HG02623 (cell line): ENCODE results near the gene MCL1.
"Not testable (repeated sequence)": the region's sequence is repeated elsewhere in the genome, so short reads cannot be mapped to it uniquely, and the experiment has no call there.

Source experiments
- ATAC-seq: cut with Tn5 transposase; IDR thresholded peaks from one replicate; pipeline ENCODE4 v1.9.1; 2021; ENCODE audit warnings: moderate library complexity; ENCODE audit not compliant: unreplicated experiment

The MCL1 gene

DNA sequence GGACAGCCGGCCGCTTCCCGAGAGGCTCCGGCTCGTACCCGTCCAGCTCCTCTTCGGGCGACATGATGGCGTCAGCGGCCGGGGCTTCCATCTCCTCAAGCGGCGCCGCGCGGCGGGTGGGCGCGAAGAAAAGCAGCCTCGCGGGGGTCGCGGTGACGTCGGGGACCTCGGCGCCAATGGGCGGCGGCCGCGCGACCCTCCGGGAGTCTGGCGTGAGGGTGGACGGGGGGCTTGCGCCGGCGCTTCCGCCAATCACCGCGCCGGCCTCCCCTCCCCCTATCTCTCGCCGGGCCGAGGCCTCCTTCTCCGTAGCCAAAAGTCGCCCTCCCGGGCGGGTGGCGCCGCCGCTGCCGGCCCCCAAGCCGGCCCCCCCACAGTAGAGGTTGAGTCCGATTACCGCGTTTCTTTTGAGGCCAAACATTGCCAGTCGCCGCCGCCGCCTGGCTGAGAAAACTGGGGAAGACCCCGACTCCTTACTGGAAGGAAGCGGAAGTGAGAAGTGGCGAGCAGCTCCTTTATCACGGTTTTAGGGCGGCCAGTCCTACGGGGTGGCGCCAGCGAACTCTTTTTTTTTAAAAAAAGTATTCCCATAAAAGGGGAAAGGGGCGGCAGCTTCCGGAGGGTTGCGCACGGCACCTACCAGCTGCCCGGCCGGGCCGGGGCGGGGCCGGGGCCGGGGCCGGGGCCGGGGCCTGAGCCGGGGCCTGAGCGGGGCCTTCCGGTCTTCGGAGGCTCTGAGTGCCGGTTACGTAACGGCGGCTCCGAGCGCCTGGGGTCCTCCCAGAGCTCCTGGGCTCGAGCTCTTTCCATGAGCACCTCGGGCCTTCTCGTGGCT lies at the start of gene MCL1:
Gene MCL1 (minus strand): TSS at position 501 of the 835 bp plus-strand sequence. CDS start 80 bp downstream, at position 421.
- peak; percentile 87 for ATAC-seq

DNA sequence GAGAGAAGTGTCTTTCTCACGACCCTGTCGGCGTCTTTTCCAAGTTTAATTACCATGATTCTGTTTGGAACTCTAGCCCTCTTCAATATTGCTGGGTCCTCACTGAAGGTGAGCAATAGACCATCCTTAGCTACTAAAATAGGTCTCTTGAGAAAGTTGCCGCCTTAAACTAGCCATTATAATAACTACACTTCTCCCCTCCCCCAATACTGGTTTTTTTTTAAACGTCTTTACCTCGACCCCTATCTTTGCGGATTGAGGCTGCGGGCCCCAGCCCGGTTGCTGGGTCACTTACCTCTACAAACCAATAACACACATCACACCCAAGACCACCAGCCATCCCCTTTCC lies 49.3 kb upstream of the MCL1 start:
- no peak for ATAC-seq

DNA sequence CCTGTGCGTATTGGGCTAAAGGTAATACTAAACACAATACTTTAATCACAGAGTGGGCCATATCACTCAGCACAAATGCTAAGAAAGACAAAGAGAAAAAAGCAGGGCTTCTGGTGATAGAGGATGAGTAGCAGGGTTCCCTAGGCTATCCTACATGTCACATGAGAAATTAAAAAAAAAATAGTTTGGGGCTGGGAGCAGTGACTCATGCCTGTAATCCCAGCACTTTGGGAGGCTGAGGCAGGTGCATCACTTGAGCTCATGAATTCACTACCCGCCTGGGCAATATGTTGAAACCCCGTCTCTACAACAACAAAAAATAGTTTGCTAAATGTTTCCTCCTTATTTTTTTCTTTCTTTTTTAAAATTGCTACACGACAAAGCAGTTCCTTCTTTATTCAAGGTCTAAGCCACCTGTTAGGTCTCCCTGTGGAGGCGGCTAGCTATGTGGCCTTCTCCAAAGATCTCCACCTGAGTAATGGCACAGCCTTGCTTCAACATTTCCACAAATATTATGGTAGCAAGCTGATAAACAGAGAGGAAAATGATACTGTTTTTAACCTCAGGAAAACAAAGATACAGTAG lies 48.5 kb upstream of the MCL1 start:
- no peak for ATAC-seq

DNA sequence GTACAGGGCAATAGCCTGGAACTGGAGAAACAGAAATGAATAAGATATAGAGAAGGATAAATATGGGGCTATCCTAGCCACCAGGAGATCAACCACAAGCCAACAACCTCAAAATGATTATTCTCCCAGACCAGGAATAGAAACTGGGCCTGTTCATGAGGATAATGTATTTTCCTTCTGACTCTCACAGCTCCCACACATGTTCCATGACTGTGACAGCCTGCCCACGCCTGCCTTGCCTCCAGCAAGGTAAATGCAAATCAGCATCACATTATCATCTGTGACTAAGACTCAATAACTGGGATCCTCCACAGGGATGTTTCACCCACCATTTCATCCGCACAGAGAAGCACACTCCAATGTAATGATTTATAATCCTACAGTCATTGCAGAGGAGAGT lies 46.7 kb upstream of the MCL1 start:
- no peak for ATAC-seq

DNA sequence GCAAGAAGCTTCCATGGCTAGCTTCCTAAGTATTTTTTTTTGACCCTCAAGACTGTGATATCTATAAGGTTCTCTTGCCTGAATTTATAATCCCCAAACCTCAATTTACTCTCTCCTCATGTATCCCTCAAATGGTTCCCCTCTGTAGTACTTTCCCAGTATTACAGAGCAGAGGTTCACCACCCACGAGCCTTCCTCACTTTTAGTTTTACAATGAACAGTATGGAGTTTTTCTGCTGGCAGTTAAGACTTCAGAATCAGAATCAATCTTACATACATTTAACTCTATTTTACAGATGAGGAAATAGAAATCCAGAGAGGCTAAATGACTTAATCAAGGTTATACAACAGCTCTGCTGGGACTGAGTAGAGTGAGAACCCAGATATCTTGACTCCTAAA lies 45.1 kb upstream of the MCL1 start:
- ATAC-seq: not testable (repeated sequence)

DNA sequence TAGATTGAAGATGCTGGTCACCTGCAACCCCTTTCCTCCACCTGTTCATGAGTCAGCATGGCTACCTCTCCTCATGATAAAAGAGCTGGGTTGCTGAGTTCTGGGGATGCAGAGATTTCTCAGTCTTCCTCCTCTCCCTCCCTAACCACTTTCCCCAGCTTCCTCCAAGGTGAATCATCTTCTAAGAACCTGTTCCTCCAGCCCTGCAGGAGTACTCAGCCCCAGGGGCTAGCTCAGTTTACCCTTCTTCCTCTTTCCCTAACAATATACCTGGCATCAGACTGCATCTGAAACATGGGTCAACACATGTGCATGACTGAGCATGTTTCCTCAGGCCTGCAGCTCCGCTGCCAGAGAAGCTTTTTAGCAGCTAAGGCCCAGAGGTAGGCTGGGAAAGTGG lies 44.7 kb upstream of the MCL1 start:
- ATAC-seq: not testable (repeated sequence)

DNA sequence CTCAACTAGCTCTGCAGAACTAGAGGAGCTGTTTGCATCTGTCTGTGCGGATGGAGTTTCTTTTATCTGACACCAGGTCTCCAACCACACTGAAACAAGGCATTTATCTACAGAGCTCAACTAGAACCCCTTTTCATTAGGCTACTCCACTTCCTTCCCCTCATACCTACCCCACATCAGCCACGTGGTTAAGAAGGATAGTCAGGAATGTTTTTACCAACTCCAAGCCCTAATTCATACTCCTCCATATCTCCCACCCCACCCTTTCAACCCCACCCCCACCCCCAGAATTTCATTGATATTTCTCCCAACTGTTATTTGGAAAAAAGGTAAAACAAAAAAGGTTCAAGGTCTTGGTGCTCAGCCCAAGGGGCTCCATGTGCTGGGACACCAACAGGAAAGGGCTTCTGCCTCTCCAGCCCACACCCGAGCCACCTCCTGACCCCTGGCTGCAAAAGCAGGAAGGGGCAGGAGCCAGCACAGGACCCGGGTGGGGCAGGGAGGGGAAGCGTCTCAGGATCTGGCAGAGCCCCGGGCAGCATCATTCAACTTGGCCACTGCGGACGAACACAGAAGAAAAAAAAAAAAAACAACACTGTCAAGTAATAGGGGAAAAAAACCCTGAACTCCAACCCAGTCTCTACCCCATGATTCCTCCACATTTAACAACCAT lies 43.0 kb upstream of the MCL1 start:
- no peak for ATAC-seq

DNA sequence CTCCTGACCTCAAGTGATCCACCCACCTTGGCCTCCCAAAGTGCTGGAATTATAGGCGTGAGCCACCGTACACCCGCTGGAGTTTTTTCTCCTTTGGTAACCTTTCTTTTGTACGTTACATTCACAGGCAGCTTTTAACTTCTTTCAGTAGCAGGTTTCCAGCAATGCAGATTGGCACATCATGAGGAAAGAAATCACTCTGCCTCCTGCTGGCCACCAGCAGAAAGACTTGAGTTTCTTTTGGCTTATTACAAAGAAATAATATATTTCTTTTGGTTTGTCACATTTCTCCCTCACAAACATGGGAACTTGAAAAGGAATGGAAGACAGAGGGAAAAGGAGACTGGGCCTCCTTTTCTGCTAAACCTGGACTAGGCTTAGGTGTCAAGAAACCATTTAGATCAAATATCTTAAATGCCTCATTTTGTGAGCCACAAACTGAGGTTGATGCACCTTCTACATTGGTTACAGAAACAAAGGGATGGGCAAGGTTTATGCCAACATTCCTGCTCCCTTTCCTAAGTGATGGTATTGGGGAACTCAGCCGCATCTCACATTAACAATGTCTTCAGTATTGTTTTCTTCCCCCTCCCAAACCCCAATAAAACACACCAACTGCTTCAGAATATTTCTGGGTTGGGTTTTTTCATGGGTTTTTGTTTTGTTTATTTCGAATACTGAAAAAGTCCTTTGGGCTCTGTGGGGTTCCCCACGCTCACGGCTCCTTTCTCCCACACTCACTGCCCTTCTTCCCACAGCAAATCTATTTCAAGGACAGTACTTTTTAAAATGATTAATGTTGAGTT lies 42.3 kb upstream of the MCL1 start:
- no peak for ATAC-seq

DNA sequence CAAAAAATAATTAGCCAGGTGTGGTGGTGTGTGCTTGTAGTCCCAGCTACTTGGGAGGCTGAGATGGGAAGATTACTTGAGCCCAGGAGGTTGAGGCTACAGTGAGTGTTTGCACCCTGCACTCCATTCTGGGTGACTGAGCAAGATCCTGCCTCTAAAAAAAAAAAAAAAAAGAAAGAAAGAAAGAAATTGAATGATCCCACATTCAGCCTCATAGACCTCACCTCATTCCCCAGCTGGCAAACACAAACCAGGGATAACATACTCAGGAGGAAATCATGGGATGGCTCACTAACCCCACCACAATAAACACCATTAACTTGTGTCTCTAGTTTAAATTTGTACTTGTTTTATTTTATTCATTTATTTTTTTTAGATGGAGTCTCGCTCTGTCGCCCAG lies 41.5 kb upstream of the MCL1 start:
- no peak for ATAC-seq

DNA sequence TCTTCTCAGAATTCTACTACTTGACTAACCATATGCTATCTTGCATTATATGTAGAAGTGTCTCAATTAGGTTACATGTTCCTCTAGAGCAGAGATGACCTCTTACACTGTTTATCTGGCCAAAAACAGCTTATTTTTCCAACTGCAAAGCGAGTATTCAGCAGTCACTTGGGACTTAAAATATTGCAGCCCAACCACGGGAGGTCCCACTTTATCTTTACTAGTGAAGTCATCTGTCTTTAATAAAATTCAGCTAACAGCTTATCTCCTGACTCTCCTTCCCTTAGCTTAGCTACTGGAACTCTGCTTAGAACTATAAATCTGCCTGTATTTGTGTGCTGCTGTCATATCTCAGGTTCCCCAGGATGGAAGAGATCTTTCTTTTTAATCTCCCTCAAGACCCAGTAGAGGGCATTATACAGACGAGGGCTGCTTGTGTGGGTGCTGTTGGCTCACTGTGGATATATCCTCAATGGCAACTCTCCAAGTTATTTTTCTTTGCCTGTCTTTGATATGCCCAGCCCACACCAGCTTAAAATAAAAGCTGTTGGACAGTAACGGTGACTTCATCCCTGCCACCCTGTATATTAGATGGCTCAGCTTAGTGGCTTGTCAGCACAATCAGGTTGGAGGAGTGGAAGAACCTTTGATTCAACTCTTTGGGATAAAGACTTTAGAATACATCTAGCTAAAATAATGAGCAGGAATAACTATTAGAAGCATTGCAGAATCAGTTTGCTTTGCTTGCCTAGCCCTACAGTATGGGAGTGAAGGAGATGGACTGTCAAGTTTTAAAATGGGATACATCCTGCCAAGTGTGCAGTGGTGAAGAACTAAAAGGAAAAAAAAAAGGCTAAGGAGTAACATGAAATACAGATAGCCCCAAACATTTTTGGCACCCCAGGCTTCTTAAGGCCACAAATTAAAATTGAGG lies 40.4 kb upstream of the MCL1 start:
- no peak for ATAC-seq

DNA sequence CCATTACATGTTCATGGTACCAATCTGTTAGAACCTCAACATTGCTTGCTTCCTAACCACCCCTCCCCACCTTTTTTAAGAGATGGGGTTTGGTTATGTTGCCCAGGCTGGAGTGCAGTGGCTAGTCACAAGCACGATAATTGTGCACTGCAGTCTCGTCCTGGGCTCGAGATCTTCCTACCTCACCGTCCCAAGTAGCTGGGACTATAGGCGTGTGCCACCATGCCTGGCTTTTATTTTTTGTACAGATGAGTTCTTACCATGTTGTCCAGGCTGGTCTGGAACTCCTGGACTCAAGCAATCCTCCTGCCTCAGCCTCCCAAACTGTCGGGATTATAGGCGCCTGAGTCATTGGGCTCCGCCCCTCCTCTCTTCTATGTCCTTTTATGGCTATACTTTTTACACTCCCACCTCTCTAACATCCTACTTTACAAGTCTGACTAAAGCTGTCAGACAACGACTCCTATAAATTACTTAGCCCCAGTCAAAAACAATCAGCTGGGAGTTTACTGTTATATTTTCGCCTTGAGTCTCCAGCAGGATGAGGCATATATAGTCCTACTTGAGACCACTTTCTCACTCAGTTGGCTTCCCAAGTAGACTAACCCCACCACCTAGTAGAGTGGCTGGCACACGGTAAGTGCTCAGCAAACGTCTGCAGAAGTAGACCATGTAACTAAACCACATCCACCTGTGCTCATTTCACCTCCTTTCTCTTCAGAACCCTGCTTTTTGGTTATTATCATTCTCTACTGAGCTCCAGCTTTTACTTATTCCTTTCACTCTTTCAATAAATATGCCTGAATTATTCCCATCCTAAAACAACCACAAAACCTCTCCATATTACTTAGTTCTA lies 36.2 kb upstream of the MCL1 start:
- no peak for ATAC-seq

DNA sequence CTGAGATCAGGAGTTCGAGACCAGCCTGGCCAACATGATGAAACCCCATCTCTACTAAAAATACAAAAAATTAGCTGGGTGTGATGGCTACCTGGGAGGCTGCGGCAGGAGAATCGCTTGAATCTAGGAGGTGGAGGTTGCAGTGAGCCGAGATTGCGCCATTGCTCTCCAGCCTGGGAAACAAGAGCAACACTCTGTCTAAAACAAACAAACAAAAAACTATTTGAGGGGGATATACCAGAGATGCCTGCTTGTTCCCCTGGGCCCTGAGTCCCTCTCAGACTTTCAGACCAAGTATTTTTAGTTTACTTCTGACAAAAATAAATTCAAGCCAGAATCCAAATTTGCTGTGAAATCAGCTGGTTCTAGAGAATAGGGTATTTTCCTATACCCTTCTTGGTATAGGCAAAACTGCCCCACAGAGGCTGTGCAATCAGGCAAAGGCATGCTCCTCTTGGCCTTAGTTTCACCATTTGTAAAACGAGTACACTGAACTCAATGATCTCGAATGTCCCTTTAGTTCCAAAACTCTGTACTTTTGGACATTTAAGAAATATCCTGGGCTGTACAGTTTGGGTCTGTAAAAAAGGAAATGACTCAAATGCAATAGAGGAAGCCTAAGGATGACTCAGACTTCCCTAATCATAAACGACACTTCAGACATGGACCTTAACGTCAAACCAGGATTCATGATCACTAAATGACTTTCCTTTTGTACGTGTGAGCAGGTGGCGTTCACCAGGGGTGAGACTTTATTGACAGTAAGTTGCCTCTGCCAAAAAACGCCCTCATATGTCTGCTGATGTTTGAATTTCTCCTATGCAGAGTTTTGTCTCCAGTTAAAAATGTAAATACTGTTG lies 33.9 kb upstream of the MCL1 start:
- ATAC-seq: no peak

DNA sequence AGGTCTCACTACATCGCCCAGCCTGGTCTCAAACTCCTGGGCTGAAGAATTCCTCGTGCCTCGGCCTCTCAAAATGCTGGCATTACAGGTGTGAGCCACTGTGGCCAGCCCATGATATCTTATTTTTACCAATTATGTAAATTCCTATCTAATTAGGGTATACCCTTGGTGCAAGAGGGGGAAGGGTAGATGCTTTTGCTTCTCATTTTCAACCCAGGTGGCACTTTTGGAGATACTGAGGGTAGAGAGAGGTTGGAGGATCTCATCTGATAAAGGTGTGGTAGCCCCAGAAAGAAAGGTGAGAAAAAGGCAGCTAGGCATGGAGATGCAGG lies 32.6 kb upstream of the MCL1 start:
- no peak for ATAC-seq

DNA sequence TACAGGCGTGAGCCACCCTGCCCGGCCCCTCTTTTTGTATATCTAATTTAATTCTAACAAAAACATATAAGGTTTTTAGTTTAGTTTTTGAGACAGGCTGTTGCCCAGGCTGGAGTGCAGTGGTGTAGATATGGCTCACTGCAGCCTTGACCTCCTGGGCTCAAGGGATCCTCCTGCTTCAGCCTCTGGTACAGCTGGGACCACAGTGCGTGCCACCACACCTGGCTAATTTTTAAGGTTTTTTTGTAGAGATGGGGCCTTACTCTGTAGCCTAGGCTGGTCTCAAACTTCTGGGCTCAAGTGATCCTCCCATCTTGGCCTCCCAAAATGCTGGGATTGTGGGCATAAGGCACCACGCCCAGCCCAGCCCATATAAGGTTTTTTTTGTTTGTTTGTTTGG lies 31.2 kb upstream of the MCL1 start:
- no peak for ATAC-seq

DNA sequence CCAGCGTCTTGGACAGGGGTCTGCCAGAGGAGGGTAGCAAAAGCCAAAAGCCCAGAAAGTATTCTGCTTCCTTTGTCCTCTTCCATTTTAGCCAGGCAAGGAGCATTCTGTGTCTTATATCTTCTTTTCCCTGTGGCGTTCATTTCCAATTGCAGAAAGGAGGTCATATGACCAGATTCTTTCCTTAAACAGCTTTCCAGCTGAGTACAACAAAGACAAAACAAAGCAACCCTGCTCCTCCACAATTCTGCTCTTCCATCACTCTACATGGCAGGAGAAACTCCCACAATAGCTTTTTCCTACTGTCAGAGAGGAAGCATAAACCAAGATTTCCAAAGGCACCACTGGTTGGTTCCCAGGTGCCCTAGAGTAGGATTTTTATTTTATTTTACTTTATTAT lies 30.3 kb upstream of the MCL1 start:
- no peak for ATAC-seq

DNA sequence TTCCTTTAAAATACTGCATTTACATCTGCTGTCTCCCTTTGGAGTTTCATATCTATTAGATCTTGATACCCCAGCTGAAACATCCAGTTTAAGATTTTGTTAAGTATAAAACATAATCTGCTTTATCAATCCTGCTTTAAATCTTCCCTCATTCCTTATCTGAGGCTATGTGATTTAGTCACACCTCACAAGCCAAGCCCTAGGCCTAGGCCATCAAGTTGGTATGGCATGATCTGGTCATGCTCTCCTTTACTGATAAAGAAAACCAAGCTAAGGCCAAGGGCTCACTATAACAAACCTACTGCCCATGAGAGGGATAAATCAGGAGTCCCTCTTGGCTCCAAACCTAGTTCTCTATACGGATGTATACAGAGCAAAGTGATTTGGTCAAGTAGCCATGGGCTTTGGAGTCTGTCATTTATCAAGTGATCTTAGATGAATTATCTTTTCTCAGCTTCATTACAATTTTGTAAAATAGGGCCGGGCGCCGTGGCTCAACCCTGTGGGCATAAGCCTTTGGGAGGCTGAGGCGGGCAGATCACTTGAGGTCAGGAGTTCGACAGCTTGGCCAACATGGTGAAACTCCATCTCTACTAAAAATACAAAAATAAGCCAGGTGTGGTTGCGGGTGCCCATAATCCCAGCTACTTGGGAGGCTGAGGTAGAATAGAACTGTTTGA lies 27.2 kb upstream of the MCL1 start:
- ATAC-seq: no peak

DNA sequence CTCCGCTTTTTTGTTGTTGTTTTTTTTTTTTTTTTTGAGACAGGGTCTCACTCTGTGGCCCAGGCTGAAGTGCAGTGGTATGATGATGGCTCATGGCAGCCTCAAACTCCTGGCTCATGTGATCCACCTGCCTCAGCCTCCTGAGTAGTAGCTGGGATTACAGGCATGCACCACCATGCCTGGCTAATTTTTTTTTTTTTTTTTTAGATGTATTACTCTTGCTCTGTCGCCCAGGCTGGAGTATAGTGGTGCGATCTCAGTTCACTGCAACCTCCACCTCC lies 26.0 kb upstream of the MCL1 start:
- not testable (repeated sequence) for ATAC-seq

DNA sequence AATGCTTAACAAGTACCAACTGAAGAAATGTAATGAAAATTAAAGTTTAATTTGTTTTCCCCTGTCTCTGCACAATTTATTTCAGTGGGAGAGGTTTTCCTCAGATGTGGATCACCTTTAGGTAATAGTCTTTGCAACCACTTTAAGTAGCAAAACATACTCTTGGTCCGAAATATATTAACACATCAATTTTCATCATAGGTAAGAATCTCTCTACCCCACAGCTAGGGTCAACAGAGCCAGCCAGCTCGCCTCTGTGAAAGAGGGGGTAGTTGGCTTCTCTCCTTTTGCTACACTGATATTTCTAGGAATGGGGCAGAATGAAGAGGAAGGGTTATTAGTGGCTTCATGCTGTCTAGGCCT lies 24.8 kb upstream of the MCL1 start:
- no peak for ATAC-seq
